ENCODE results near the gene BEX3. TPM values are rescaled to one million over a fixed set of nuclear protein-coding genes. Genes with fewer than 3 reads are reported as not detected.
A peak's percentile ranks its signal among the peaks of the same experiment; 100 is the strongest.

Gene BEX3
- total RNA-seq, 4 donors from 2014 or later, result 68.5 to 157 (median 110) TPM

GRCh38 chrX:103396660-103397059 lies 20.3 kb downstream of the BEX3 start:
- DNase-seq (ENCODE audit: low spot score) (no peak), ATAC-seq (ENCODE audit: low FRiP score) (no peak)
- TF ChIP-seq CTCF (IDR thresholded peaks at IDR 0.05), result no peak

GRCh38 chrX:103397707-103398106 lies 21.4 kb downstream of the BEX3 start:
- ATAC-seq (ENCODE audit: low FRiP score) (no peak), DNase-seq (ENCODE audit: low spot score) (no peak)
- no peak for TF ChIP-seq CTCF (IDR thresholded peaks at IDR 0.05)

- ATAC-seq (ENCODE audit: low FRiP score) (no peak), DNase-seq (ENCODE audit: low spot score) (no peak)
- no peak for TF ChIP-seq CTCF (IDR thresholded peaks at IDR 0.05)
These were observed 22.1 kb downstream of the BEX3 start for GRCh38 chrX:103398421-103398864.

DNA sequence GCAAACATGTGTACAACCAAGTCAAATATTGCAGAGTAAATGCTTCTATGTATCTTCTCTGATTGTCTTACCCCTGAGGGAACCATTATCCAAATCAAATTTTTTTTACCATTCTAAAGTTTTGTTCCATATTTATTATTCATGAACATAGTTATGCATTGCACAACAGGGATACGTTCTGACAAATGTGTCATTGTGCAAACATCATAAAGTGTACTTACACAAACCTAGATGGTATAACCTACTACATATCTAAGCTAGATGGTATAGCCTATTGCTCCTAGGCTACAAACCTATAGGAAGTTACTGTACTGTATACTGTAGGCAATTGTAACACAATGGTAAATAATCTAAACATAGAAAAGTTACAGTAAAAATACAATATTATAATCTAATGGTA lies 23.4 kb downstream of the BEX3 start:
- DNase-seq (ENCODE audit: low spot score), result no peak
- no peak for TF ChIP-seq CTCF (IDR thresholded peaks at IDR 0.05)
- no peak for ATAC-seq (ENCODE audit: low FRiP score)

- no peak for ATAC-seq (ENCODE audit: low FRiP score)
- no peak for DNase-seq (ENCODE audit: low spot score)
These were observed 24.6 kb downstream of the BEX3 start for GRCh38 chrX:103400931-103401330.

DNA sequence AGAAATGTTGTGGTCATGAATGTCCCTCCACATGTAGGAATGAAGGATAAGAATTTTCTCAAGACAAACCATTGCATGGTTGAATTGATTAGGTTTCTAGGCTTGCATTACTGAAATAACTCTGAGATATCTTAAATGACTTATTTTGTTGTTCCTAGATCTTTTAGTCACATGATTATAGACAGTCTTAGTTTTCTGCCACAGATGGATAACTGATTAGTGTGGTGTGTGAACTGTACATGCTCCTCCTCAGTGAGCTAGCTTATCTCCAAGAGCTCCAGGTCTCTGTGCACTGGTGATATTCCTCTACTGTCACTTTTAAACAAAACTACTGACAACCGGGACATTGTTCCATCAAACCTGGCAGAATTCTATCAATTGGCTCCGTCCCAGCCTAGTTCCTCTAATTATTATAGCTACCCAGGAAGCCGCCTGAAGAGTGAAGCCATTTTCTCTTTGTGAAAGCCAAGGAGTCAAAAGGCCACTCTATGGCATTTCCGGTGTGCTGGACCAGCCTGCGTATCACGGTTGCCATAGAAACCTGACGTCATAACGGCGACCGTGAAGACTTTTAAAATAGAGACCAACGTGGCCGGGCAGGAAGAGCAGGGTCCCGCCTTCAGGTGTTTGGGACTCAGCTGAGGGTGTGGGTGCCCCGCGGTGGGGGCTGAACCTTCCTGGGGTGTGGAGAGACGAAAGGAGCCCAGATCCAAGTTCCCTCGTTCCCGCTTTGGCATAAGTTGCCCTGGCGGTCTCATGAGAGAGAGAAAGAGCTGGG lies 28.1 kb downstream of the BEX3 start:
- no peak for TF ChIP-seq CTCF (IDR thresholded peaks at IDR 0.05)
- ATAC-seq (ENCODE audit: low FRiP score) (peak; percentile 76), DNase-seq (ENCODE audit: low spot score) (peak; percentile 36)

More at GRCh38 chrX:103400931-103401330, 24.6 kb downstream of the BEX3 start:
- no peak for TF ChIP-seq CTCF (IDR thresholded peaks at IDR 0.05)

GRCh38 chrX:103405009-103405333 lies 28.6 kb downstream of the BEX3 start:
- DNase-seq (ENCODE audit: low spot score), result no peak
- ATAC-seq (ENCODE audit: low FRiP score), result no peak
- TF ChIP-seq CTCF (IDR thresholded peaks at IDR 0.05), result no peak

Data from omental fat pad (tissue), 4 donors.